ENCODE data around the gene ABCG1.
A peak's percentile ranks its signal among the peaks of the same experiment; 100 is the strongest.

ABCG1 gene

GRCh38 chr21:42336054-42336453 is 117.1 kb downstream of the ABCG1 start:
- peak; percentile 62 for DNase-seq

GRCh38 chr21:42337276-42337675 is 118.3 kb downstream of the ABCG1 start:
- DNase-seq = no peak

GRCh38 chr21:42337830-42338728 is 119.1 kb downstream of the ABCG1 start:
- DNase-seq = peak; percentile 77

- DNase-seq = no peak
Measured at GRCh38 chr21:42338729-42339715, 120.1 kb downstream of the ABCG1 start.

GRCh38 chr21:42340187-42341050 is 121.5 kb downstream of the ABCG1 start:
- peak; percentile 13 for DNase-seq

GRCh38 chr21:42341776-42342542 is 123.0 kb downstream of the ABCG1 start:
- DNase-seq = no peak

GRCh38 chr21:42343101-42343500 is 124.2 kb downstream of the ABCG1 start:
- DNase-seq = no peak

- DNase-seq = no peak
Measured at GRCh38 chr21:42343556-42343955, 124.6 kb downstream of the ABCG1 start.

- DNase-seq = no peak
Measured at GRCh38 chr21:42343963-42344510, 125.1 kb downstream of the ABCG1 start.

GRCh38 chr21:42344631-42345030 is 125.7 kb downstream of the ABCG1 start:
- no peak for DNase-seq

GRCh38 chr21:42346441-42346840 is 127.5 kb downstream of the ABCG1 start:
- DNase-seq = no peak

All from SHP77 treated with DMSO at 0.1 percent for 48 hours (cell line).